ENCODE measurements around the gene TAOK1.

The TAOK1 gene

DNA sequence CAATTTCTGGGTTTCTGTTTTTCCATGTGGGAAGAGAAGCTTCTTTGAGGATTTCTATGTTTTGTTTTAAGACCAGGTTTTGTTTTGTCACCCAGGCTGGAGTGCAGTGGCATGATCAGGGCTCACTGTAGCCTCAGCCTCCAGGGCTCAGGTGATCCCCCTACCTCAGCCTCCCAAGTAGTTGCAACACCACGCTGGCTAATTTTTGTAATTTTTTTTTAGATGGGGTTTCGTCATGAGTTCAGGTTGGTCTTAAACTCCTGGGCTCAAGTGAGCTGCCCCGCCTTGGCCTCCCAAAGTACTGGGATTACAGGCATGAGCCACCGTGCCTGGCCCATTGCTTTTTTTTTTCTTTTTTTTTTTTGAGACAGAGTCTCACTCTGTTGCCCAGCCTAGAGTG is 25.5 kb upstream of the TAOK1 start:
- no peak for TF ChIP-seq GATA3 (IDR thresholded peaks at IDR 0.05; ENCODE audit: low read depth, low read length)

DNA sequence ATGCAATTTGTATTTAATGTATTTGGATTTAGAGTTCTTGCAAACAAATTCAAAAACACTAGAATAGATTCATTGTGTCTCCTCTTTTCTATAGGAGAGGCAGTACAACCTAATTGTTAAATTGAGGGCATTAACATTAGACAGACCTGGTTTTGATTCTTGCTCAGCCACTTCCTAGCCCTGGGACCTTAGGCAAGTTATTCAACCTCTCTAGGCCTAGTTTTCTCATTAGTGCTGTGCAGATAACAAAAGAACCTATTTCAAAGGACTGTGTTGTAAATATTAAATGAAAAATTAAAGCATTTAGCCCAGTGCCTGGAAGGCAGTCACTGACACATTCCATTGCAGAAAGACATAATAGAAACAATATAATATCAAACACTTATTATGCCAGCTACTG is 22.0 kb upstream of the TAOK1 start:
- TF ChIP-seq GATA3 (IDR thresholded peaks at IDR 0.05; ENCODE audit: low read depth, low read length) (no peak), GATA2 (IDR thresholded peaks at IDR 0.05; ENCODE audit: low read depth, low read length) (no peak)

DNA sequence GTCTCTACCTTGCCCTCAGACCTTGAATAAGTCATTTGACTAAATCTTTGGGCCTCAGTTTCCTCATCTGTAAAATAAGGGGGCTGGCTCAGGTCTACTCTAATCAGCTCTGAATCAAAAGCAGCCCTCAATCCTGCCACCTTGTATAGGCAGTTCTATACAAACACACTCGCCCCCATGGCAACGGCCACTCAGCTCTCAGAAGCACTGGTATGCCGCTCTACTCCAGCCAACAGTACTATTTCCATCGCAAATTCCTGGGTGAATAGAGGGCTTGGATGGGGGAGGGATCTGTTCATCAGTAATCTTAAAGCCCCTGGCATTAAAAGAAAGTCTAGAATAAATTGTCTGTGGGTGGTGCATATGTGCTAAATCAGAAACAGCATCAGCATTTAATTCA is 21.2 kb upstream of the TAOK1 start:
- no peak for TF ChIP-seq GATA2 (IDR thresholded peaks at IDR 0.05; ENCODE audit: low read depth, low read length)
- TF ChIP-seq GATA3 (IDR thresholded peaks at IDR 0.05; ENCODE audit: low read depth, low read length), result no peak

DNA sequence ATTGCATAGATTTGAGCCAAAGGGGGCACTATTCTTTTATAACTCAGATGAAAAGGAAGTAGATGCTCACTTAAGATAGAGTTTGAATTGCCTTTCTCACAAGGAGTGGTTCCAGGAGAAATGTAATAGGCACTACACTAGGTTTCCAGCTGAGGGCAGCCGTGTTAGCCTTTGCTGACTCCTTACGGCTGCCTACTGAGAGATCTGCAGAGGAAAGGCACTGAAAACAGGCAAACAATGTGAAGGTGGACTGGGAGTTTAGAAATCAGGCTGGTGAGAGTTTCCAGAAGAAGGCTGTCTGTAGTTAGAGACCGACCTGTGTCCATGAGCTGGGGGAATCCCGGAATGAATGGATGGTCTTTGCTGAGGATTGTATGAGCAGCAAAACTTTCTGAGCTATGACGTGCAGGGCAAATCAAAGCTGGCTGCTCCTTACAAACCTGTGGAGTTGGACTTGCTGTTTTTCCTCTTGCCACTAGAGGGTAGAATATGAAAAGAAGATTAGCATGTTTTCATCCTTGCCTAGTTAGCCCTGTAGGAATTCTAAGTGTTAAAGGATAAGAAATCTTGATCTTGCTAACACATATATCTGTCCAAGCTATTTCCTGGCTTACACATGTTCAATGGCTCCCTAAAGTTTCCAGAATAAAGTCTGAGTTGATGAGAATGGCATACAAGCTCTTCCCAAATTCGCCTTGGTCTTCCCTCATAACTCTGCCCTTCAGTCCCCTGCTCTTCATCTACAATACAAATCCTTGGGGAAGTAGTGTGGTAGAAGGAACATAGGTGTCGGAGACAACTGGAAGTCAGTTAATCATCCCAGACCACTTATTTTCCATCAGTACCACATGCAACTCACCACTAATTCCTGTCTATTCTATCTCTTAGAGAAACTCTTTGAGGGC is 20.1 kb upstream of the TAOK1 start:
- TF ChIP-seq GATA2 (IDR thresholded peaks at IDR 0.05; ENCODE audit: low read depth, low read length), result no peak
- no peak for TF ChIP-seq GATA3 (IDR thresholded peaks at IDR 0.05; ENCODE audit: low read depth, low read length)

DNA sequence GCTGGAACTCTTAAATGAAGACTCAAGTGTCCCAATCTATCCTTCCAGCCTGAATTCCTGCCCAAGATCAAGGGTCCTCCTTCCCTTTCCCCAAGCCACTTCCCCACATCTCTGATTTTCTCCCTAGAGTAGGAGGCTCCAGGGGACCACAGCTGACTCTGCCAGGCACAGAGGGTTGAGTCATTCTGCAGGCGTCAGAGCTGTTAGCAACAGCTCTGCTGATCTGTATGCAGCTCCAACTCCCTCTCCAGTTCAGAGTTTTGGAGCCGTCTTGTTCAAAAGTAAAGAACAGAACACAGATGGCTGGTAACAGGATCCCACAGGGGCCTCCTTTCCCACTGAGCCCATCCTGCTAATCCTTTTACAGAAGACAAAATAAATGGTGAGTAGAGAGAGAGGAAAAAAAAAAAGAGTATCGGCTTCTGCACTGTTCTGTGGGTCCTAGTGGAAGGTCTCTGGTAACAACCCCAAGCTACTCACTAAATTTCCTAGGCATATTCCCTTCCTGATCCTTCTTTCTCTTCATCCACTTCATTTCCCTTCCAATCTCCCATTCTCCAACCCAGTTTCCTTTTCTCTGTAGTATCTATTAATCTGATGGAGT is 13.4 kb upstream of the TAOK1 start:
- TF ChIP-seq GATA2 (IDR thresholded peaks at IDR 0.05; ENCODE audit: low read depth, low read length) (no peak), GATA3 (IDR thresholded peaks at IDR 0.05; ENCODE audit: low read depth, low read length) (no peak)

DNA sequence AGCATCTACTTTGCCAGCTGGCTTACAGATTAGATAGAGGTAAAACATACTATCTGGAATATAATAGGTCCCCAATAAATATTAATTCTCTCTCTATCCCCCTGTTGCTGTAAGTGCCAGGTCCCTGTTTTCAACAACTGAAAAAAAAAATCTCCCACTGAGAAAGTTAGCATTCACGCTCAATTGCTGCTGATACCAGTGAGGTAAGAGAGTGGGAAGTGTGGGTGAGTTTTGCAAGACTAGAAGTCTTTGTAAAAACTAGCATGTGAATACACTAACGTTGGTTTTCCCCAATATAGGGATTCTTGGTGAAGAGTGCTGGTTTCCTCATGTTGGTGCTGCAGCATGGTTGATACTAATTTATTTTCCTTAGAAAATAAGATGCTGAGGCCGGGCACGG is 11.7 kb upstream of the TAOK1 start:
- TF ChIP-seq GATA2 (IDR thresholded peaks at IDR 0.05; ENCODE audit: low read depth, low read length) (no peak), GATA3 (IDR thresholded peaks at IDR 0.05; ENCODE audit: low read depth, low read length) (no peak)

DNA sequence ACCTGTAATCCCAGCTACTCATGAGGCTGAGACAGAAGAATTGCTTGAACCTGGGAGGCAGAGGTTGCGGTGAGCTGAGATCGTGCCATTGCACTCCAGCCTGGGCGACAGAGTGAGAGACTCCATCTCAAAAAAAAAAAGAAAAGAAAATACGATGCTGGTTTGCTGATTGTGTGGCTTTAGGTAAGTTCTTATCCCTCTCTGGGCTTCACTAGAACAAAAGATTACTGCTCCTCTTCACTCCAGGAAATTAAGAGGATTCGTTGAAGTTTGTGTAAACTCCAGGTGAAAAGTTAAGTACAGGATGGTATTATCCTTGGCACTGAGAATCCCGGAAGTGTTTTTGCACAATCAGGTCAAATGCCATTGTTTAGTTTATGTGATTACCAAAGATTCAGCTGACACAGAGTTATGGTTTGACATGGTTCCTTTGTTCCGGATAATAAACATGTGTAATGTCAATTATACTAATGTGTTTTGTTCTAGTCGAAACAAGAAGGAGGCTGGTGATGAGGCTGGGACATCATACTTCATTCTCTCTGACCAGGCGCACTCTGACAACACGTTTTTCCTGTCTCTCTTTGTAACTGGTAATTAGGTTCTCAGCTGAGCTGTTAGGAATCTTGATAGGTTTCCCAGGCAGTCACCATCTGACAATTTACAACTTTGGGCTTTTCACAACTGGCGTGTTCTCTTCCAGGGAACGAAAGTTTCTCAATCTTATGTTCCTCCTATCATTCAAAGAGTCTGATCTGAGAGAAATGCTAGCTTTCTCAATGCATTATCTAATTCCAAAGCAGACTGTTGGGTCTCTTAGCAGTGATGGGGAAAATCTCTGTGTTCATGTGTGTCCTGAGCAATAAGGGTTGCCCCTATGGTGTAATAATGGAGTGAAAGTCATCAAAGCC is 10.8 kb upstream of the TAOK1 start:
- TF ChIP-seq GATA3 (IDR thresholded peaks at IDR 0.05; ENCODE audit: low read depth, low read length), result no peak
- TF ChIP-seq GATA2 (IDR thresholded peaks at IDR 0.05; ENCODE audit: low read depth, low read length), result no peak

DNA sequence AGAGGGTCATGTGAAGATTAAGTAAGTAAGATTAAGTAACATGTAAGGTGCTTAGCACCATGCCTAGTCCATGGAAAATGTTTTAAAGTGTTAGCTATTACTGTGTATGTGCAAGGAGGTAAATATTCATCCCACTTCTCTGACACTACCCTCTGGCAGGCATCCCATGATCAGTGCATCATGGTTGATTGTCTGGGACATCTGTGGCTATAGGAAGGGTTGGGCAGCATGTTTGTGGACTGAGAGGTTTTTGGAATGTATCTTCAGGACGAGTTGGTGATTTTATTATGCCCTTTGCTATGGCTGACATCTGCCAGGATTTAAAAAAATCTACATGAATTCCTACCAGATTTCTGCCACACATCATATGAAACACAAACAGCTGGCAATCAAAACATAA is 6.5 kb upstream of the TAOK1 start:
- no peak for TF ChIP-seq GATA3 (IDR thresholded peaks at IDR 0.05; ENCODE audit: low read depth, low read length)
- no peak for TF ChIP-seq GATA2 (IDR thresholded peaks at IDR 0.05; ENCODE audit: low read depth, low read length)

DNA sequence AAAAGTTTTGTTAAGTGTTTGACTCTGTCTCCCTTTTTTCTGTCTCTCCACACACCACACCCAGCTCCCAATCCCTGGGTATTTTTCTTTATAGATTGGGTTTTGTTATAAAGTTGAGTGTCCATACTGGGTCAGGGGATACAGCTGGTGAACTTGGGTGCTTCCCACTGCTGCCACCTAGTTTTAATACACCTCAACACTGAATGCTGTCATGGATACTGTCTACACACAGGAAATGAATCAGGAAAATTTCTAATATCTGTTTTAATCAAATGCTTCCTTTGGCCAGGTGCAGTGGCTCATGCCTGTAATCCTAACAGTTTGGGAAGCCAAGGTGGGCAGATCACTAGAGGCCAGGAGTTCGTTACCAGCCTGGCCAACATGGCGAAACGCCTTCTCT is 5.3 kb upstream of the TAOK1 start:
- no peak for TF ChIP-seq GATA3 (IDR thresholded peaks at IDR 0.05; ENCODE audit: low read depth, low read length)
- no peak for TF ChIP-seq GATA2 (IDR thresholded peaks at IDR 0.05; ENCODE audit: low read depth, low read length)

DNA sequence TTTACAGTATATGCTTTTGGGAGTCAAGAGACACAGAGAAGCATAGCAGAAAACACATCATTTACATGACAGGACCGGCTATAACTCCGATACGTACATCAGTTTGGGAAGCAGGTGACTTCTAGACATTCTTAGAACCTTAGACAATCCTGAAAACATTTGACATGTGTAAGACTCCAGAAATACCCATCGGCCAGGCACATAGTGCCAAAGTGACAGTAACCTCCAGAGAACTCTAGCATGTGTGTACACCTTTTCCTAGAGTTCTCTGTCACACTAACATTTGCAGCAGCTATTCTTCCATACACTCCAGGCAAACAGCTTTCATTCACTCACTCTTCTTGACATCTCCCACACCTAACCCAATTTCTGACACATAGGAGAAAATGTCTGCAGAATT is 3.4 kb upstream of the TAOK1 start:
- TF ChIP-seq GATA3 (IDR thresholded peaks at IDR 0.05; ENCODE audit: low read depth, low read length) (no peak), GATA2 (IDR thresholded peaks at IDR 0.05; ENCODE audit: low read depth, low read length) (no peak)

DNA sequence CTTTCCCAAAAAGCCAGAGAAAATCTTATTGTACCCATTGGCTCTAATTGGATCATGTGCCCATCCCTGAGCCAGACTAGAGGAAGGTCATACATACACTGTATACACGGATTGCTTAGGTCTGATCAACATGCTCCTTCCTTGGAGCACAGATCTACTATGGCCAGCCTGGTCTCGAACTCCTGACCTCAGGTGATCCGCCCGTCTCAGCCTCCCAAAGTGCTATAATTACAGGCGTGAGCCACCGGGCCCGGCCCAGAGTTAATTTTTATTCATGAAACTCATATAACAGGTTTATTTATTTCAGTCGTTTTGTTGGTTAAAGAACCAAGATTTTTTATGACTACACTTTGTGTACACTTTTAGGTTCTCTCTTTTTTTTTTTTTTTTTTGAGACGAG is 1.2 kb upstream of the TAOK1 start:
- no peak for TF ChIP-seq GATA3 (IDR thresholded peaks at IDR 0.05; ENCODE audit: low read depth, low read length)
- no peak for TF ChIP-seq GATA2 (IDR thresholded peaks at IDR 0.05; ENCODE audit: low read depth, low read length)

DNA sequence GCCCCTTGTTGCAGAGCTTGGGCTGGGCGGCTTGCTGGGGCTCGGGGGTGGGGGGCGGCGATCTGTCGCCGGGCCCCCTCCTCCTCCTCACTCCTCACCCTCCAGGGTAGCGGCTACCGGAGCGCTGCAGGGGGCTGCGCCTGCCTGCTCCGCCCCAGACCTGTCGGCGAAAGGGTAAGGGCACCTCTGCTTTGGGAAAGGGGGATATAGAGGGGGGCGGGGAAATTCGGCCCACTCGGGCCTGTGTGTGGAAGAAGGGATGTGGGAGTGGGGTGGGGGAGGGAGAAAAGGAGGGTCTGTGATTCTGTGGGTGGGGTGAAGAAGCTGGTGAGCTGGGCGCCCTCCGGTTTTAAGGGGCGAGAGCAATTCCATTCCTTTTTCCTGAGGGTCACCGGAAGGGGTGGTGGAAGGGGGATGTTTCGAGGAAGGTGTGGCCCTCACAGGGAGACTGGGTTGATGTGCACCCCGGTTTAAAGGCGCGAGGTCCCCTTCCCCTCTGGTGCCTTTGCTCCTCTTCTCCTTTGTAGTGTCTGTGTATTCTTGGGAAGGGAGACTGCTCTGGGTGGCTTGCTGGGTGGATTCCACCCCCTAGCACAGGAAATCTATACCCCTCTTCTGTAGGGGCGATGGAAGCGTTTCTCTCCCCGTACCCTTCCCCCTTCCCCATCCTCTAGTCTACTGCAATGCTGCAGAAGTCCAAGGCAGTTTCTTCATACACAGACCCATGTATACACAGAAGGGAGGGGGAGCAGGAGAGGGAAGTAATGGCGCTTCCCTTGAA is 878 bp downstream of the TAOK1 start:
- TF ChIP-seq GATA2 (IDR thresholded peaks at IDR 0.05; ENCODE audit: low read depth, low read length) (no peak), GATA3 (IDR thresholded peaks at IDR 0.05; ENCODE audit: low read depth, low read length) (no peak)

DNA sequence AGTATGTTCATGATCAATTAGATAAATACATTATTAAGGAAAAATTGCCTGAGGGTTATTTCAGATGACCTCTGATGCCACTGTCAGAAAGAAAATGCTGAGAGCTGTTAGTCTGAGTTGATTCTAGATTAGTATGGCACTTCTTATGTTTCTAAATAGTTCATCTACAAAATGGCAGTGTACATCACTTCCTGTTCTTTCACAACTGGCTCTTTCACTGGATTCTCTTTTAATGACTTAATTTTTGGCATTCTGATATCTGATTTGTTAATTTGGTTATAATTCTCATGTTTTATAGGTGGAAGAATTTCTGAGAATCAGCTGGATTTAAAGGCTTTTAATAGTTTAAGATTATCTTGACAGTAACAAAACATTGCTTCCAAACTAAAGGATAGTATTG is 3.3 kb downstream of the TAOK1 start:
- TF ChIP-seq GATA2 (IDR thresholded peaks at IDR 0.05; ENCODE audit: low read depth, low read length) (no peak), GATA3 (IDR thresholded peaks at IDR 0.05; ENCODE audit: low read depth, low read length) (no peak)

DNA sequence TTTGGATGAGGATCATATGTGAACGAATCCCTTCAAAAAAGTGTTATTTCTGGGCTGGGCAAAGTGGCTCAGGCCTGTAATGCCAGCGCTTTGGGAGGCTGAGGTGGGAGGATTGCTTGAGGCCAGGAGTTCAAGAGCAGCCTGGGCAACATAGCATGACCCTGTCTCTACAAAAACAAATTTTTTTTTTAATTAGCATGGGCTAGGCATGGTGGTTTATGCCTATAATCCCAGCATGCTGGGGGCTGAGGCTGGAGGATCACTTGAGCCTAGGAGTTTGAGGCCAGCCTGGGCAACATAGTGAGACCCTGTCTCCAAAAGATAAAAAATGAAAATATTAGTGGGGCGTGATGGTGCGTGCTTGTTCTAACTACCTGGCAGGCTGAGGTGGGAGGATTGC is 4.6 kb downstream of the TAOK1 start:
- TF ChIP-seq GATA3 (IDR thresholded peaks at IDR 0.05; ENCODE audit: low read depth, low read length) (no peak), GATA2 (IDR thresholded peaks at IDR 0.05; ENCODE audit: low read depth, low read length) (no peak)

All from SH-SY5Y (cell line).